M059J (cell line): ENCODE results near the gene PRAMEF15. TPM values are rescaled to one million over a fixed set of nuclear protein-coding genes. Genes with fewer than 3 reads are reported as not detected.
"Not testable (repeated sequence)": the region's sequence is repeated elsewhere in the genome, so short reads cannot be mapped to it uniquely, and the experiment has no call there.

ENCODE experiments used
- DNase-seq: peaks from one replicate; pipeline ENCODE4 v3.0.0-alpha.2; 2012; ENCODE audit warnings: low read depth
- total RNA-seq: library from RNA; depleted of rRNA; stranded (reverse); fragments of >200 nt; shearing (Covaris generic); gene quantifications from 2 replicates; pipeline ENCODE4 v1.2.3, GENCODE V29; 2014; rRNA removed

The PRAMEF15 gene
- total RNA-seq = not detected in 2 replicates

- DNase-seq = not testable (repeated sequence)
Measured at GRCh38 chr1:13315281-13315680, at the start of gene PRAMEF15. Gene PRAMEF15 (plus strand): TSS chr1:13315581. CDS start chr1:13318408, 2,827 bp downstream.

DNA sequence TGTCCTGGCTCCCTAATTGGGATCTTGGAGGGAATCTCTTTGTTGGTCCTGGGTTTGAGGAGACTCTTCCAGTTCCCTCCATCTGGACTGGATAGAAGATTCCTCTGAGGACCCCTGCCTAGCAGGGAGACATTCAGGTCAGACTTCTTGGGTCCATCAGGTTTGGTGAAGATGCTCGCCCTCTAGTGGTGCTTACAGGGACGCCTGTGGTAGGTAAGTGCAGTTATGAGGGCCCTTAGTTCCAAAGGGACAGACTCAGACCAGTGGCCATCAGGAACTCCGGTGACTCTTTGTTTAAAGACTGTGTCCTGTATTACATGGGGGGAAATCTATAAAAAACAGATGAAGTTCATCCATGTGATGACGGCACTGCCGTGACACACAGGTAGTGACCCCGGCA lies 38.4 kb upstream of the PRAMEF15 start:
- peak; percentile 1 for DNase-seq

DNA sequence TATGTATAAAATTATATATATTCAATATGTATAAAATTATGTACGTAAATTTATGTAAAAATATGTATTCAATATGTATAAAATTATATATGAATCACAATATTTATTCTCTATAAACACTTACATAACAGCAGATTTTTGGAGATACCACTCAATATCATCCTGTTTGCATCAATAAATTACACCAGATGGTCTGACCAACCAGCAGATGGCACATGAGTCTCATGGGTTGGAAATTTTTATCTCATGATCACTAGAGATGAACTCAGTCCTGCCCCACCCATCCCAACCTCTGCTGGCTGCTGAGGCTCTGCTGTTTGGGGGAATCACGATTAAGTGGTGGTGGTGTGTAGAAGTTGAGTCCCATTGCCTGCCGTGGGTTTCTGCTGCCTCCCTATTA lies 35.8 kb upstream of the PRAMEF15 start:
- DNase-seq = not testable (repeated sequence)

GRCh38 chr1:13285037-13285436 lies 30.3 kb upstream of the PRAMEF15 start, which contains the start of gene PRAMEF8:
Gene PRAMEF8 (minus strand): TSS chr1:13285137. CDS start chr1:13284091, 1,046 bp downstream.
- not testable (repeated sequence) for DNase-seq

GRCh38 chr1:13289030-13289429 lies 26.4 kb upstream of the PRAMEF15 start:
- DNase-seq = not testable (repeated sequence)

GRCh38 chr1:13297216-13297931 lies 18.0 kb upstream of the PRAMEF15 start:
- not testable (repeated sequence) for DNase-seq

DNA sequence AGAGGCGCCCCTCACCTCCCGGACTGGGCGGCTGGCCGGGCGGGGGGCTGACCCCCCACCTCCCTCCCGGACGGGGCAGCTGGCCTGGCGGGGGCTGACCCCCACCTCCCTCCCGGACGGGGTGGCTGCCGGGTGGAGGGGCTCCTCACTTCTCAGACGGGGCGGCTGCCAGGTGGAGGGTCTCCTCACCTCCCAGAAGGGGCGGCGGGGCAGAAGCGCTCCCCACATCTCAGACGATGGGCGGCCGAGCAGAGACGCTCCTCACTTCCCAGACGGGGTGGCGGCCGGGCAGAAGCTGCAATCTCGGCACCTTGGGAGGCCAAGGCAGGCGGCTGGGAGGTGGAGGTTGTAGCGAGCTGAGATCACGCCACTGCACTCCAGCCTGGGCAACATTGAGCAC lies 16.7 kb upstream of the PRAMEF15 start:
- DNase-seq = not testable (repeated sequence)

DNA sequence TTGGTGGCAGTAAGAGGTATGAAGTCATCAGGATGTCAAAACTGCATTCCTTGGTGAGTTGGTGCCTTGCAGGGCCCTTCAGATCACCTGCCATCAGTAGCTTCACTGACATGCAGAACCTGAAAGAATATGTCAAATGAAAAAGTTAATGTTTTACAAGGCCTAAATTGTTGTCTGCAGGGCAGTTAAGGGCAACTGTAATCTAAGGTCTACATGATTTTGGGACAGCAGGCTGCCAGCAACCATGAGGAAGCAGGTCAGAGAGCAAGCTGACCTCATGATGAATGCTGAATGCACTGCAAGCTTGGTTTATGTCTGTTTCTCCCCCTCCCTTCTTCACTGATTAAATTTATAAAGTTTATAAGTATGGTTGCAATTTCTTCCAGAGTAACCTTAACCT lies 13.2 kb upstream of the PRAMEF15 start:
- DNase-seq = not testable (repeated sequence)

GRCh38 chr1:13303239-13303638 lies 12.1 kb upstream of the PRAMEF15 start, which contains the start of gene PRAMEF33:
Gene PRAMEF33 (plus strand): TSS chr1:13303539. CDS start chr1:13305955, 2,416 bp downstream.
- not testable (repeated sequence) for DNase-seq

DNA sequence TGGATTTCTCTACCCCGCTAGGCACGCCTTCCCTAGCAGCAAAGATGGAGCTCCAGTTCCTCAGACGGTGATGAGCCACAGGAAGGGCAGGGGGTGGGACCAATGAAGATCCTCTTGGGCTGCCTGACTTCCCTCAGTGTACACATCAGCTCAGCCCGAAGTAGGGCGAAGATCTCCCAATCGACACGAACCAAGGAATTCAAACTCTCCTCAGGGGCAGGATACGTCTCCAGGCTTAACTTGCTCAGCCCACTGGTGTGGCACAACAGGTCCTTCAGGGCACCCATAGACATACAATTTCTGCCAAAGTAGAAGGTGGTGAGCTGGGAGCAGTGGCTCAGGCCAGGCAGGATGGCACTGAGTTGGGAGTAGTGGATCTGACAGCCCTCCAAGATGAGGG lies 27.1 kb downstream of the PRAMEF15 start:
- not testable (repeated sequence) for DNase-seq

DNA sequence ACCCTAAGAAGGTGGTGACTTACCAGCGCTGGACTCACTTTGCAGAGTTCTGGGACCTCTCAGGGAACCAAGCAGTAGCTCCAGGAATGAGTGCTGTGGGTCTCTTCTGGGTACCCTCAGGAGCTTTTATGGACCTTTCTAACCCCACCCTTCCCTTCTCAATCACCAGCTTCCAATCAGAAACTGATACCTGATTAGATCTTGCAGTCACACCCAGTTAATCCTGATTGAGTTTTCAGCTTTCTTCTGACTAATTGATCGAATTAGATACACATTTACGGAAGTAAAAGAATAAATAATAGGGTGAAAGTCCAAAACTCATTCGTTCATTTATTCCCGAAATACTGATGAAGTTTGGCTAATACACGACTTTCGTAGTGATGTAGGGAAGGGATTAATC lies 31.7 kb downstream of the PRAMEF15 start, which contains the start of gene PRAMEF14:
Gene PRAMEF14 (minus strand): TSS at position 101 of the 400 bp plus-strand sequence. CDS start 1,820 bp downstream, outside the sequence.
- DNase-seq = not testable (repeated sequence)

DNA sequence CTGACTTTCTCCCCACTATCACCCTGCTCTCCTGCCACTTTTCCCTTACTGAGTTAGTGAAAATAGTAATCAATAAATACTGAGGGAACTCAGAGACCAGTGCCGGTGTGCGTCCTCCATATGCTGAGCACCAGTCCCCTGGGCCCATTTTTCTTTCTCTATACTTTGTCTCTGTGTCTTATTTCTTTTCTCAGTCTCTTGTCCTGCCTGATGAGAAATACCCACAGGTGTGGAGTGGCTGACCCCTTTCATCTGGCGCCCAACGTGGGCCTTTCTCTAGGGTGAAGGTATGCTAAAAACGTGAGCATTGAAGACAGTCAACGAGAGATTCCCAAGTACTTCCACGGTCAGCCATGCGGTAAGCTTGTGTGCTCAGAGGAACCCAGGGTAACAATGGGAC lies 38.1 kb downstream of the PRAMEF15 start:
- DNase-seq = not testable (repeated sequence)

- not testable (repeated sequence) for DNase-seq
Measured at GRCh38 chr1:13354475-13354874, 39.1 kb downstream of the PRAMEF15 start.

DNA sequence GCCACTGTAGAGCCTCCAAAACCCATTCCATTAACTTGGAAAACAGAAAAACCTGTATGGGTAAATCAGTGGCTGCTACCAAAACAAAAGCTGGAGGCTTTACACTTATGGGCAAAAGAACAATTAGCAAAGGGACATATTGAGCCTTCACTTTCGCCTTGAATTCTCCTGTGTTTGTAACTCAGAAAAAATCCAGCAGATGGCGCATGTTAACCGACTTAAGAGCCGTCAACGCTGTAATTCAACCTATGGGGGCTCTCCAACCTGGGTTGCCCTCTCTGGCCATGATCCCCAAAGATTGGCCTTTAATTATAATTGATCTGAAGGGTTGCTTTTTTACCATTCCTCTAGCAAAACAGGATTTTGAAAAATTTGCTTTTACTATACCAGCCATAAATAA lies 41.4 kb downstream of the PRAMEF15 start:
- peak; percentile 43 for DNase-seq

GRCh38 chr1:13362364-13362763 lies 47.0 kb downstream of the PRAMEF15 start:
- DNase-seq = not testable (repeated sequence)

- DNase-seq = not testable (repeated sequence)
Measured at GRCh38 chr1:13364928-13365327, 49.5 kb downstream of the PRAMEF15 start.

GRCh38 chr1:13366536-13366935 lies 51.2 kb downstream of the PRAMEF15 start:
- not testable (repeated sequence) for DNase-seq

DNA sequence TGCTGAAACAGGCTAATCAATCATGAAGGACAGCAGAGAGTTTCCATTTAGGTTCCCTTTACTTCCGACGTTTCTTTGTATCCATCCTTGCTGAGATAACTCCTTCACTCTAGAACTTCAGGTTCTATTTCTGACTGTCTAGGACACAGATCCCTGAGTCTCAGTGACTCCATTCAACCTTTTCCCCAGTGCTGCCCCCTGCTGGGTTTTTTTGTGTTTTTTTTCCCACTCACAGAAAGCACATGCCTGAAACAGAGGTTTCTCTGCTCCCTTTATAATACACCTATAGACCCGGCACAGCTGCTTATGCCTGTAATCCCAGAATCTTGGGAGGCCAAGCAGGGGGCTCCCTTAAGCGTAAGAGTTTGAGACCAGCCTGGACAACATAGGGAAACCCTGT lies 53.2 kb downstream of the PRAMEF15 start:
- peak; percentile 3 for DNase-seq

Other genes starting within 250 kb of the PRAMEF15 start
- not detected in 2 replicates for gene PRAMEF25, start 244.8 kb upstream of the PRAMEF15 start, total RNA-seq
- not detected in 2 replicates for gene HNRNPCL2, start 198.7 kb upstream of the PRAMEF15 start, total RNA-seq
- gene PRAMEF26, start 159.6 kb upstream of the PRAMEF15 start, total RNA-seq = not detected in 2 replicates
- gene HNRNPCL4, start 149.9 kb upstream of the PRAMEF15 start, total RNA-seq = not detected in 2 replicates
- gene PRAMEF9, start 143.7 kb upstream of the PRAMEF15 start, total RNA-seq = not detected in 2 replicates
- gene PRAMEF13, start 114.2 kb upstream of the PRAMEF15 start, total RNA-seq = not detected in 2 replicates
- gene PRAMEF18, start 89.4 kb upstream of the PRAMEF15 start, total RNA-seq = not detected in 2 replicates
- not detected in 2 replicates for gene PRAMEF5, start 61.4 kb upstream of the PRAMEF15 start, total RNA-seq
- gene PRAMEF8, start 30.4 kb upstream of the PRAMEF15 start, total RNA-seq = not detected in 2 replicates
- gene PRAMEF33, start 12.0 kb upstream of the PRAMEF15 start, total RNA-seq = not detected in 2 replicates
- not detected in 2 replicates for gene PRAMEF14, start 31.6 kb downstream of the PRAMEF15 start, total RNA-seq
- not detected in 2 replicates for gene PRAMEF19, start 56.4 kb downstream of the PRAMEF15 start, total RNA-seq
- gene PRAMEF17, start 74.1 kb downstream of the PRAMEF15 start, total RNA-seq = not detected in 2 replicates
- not detected in 2 replicates for gene PRAMEF20, start 94.9 kb downstream of the PRAMEF15 start, total RNA-seq
- gene LRRC38, start 198.4 kb downstream of the PRAMEF15 start, total RNA-seq = 0.15 and 0.37 TPM in 2 replicates